MG63 (cell line): ENCODE results near the gene MLST8. TPM values are rescaled to one million over a fixed set of nuclear protein-coding genes. Genes with fewer than 3 reads are reported as not detected.

Experiments used
- DNase-seq: peaks from one replicate; pipeline ENCODE4 v3.0.0-alpha.2; 2020
- H3K27me3 ChIP-seq: fragments of 250-450 bp; sonication (Bioruptor Pico); 2 replicates; pipeline ENCODE4 v1.5.1; 2020; ENCODE audit warnings: mild to moderate bottlenecking, moderate library complexity
- H3K36me3 ChIP-seq: fragments of 250-450 bp; sonication (Bioruptor Pico); 2 replicates; pipeline ENCODE4 v1.5.1; 2020; ENCODE audit warnings: mild to moderate bottlenecking, moderate library complexity
- H3K4me3 ChIP-seq: fragments of 250-450 bp; sonication (Bioruptor Pico); 2 replicates; pipeline ENCODE4 v1.5.1; 2020; ENCODE audit warnings: mild to moderate bottlenecking, moderate library complexity
- H3K9me3 ChIP-seq: fragments of 250-450 bp; sonication (Bioruptor Pico); 2 replicates; pipeline ENCODE4 v1.5.1; 2020; ENCODE audit warnings: mild to moderate bottlenecking, moderate library complexity
- total RNA-seq: library from RNA; depleted of rRNA; stranded (reverse); fragments of >200 nt; shearing (Covaris generic); gene quantifications from 2 replicates; pipeline ENCODE4 v1.2.3, GENCODE V29; 2014; ENCODE audit warnings: low replicate concordance

MLST8 gene
- total RNA-seq, 1 experiment from 2014 or later, result 42.6 TPM

DNA sequence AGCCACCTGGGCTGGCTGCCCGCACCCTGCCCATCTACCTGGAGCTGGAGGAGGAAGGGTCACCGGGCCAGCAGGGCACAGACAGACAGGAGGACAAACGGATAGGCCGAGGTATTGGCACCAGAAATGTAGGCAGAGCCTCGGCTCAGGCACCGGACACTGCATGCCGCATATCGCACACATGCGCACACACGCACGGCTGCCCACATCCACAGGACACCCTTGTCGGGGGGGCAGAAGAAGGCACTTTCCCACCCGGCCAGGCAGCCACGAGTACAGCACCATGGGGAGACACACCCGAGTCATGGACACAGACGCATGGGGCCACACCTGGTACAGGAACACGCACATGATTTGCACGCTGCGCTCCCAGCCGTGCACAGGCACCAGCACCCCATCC lies 23.3 kb upstream of the MLST8 start:
- DNase-seq, result no peak
- Histone ChIP-seq H3K27me3 (no peaks in the 10 kb centered on the region), H3K36me3 (peaks cover 16% of the 10 kb centered on the region), H3K9me3 (no peaks in the 10 kb centered on the region), H3K4me3 (no peak overlapping the region)

GRCh38 chr16:2183671-2184070 lies 21.6 kb upstream of the MLST8 start:
- Histone ChIP-seq H3K4me3 (no peak overlapping the region), H3K36me3 (peaks cover 8% of the 10 kb centered on the region; the same call in 1 of the 2 replicates), H3K9me3 (no peaks in the 10 kb centered on the region), H3K27me3 (no peaks in the 10 kb centered on the region)
- no peak for DNase-seq

DNA sequence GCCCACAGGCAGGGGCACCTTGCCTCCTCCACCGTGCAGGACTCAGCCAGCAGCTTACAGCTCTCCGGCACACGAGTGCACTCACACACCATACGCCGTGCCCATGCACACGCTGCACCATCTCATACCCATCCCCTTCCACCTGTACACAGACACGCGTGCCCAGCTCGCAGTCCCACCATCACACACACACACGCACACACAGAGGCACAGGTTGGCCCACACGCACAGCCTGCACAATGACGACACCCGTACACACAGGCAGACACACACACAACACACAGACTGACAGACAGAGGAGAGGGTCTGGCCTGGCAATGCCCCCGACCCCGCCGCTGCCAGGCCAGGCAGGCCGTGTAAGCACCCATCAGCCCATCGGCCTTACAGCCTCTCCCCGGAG lies 20.9 kb upstream of the MLST8 start:
- H3K4me3 ChIP-seq, result no peak overlapping the region
- no peak for DNase-seq
- no peaks in the 10 kb centered on the region for H3K9me3 ChIP-seq
- no peaks in the 10 kb centered on the region for H3K27me3 ChIP-seq
- peaks cover 8% of the 10 kb centered on the region; the same call in 1 of the 2 replicates for H3K36me3 ChIP-seq

DNA sequence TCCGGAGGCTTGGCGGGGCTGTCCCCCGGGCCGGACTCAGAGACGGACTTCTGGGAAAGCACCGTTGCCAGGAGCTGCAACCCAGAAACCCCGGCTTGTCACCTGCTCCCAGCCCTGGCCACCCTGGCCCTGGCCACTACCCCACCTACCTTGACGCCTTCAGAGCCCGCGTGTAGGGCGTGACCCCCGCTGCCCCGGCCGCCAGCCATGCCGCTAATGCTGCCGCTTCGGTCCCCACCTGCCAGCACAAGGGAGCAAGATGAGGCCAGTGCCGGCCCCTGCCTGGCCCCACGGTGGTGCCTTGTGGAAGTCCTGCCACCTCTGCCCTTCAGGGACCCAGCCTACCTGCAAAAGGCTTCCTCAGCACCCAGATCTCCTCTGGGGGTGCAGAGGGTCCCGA lies 20.3 kb upstream of the MLST8 start:
- Histone ChIP-seq H3K4me3 (no peak overlapping the region), H3K36me3 (peaks cover 8% of the 10 kb centered on the region; the same call in 1 of the 2 replicates), H3K9me3 (no peaks in the 10 kb centered on the region), H3K27me3 (no peaks in the 10 kb centered on the region)
- no peak for DNase-seq

DNA sequence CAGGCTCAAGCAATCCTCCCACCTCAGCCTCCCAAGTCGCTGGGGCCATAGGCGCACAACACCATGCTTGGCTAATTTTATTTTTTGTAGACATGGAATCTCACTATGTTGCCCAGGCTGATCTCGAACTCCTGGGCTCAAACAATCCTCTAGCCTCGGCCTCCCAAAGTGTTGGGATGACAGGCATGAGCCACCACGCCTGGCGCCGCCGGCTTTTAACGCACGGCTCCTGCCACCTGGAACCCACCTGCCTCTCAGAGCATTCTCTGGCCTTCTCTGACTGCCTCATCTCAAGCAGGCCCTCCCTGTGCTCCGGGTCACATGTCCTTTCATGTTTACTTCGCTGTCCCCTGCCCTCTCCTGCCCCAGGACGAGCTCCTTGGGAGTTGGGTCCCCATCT lies 19.2 kb upstream of the MLST8 start:
- Histone ChIP-seq H3K4me3 (no peak overlapping the region), H3K36me3 (peaks cover 8% of the 10 kb centered on the region; the same call in 1 of the 2 replicates), H3K9me3 (no peaks in the 10 kb centered on the region), H3K27me3 (no peaks in the 10 kb centered on the region)
- no peak for DNase-seq

- peaks cover 8% of the 10 kb centered on the region; the same call in 1 of the 2 replicates for H3K36me3 ChIP-seq
- H3K9me3 ChIP-seq, result no peaks in the 10 kb centered on the region
- DNase-seq, result no peak
- H3K27me3 ChIP-seq, result no peaks in the 10 kb centered on the region
- H3K4me3 ChIP-seq, result no peak overlapping the region
Measured at GRCh38 chr16:2186505-2186904, 18.7 kb upstream of the MLST8 start.

GRCh38 chr16:2187212-2187611 lies 18.0 kb upstream of the MLST8 start:
- no peak for DNase-seq
- Histone ChIP-seq H3K4me3 (no peak overlapping the region), H3K36me3 (peaks cover 3% of the 10 kb centered on the region; the same call in 1 of the 2 replicates), H3K27me3 (no peaks in the 10 kb centered on the region), H3K9me3 (no peaks in the 10 kb centered on the region)

- H3K36me3 ChIP-seq, result no peaks in the 10 kb centered on the region
- H3K9me3 ChIP-seq, result no peaks in the 10 kb centered on the region
- DNase-seq, result no peak
- H3K27me3 ChIP-seq, result no peaks in the 10 kb centered on the region
- no peak overlapping the region for H3K4me3 ChIP-seq
Measured at GRCh38 chr16:2188395-2188794, 16.9 kb upstream of the MLST8 start.

DNA sequence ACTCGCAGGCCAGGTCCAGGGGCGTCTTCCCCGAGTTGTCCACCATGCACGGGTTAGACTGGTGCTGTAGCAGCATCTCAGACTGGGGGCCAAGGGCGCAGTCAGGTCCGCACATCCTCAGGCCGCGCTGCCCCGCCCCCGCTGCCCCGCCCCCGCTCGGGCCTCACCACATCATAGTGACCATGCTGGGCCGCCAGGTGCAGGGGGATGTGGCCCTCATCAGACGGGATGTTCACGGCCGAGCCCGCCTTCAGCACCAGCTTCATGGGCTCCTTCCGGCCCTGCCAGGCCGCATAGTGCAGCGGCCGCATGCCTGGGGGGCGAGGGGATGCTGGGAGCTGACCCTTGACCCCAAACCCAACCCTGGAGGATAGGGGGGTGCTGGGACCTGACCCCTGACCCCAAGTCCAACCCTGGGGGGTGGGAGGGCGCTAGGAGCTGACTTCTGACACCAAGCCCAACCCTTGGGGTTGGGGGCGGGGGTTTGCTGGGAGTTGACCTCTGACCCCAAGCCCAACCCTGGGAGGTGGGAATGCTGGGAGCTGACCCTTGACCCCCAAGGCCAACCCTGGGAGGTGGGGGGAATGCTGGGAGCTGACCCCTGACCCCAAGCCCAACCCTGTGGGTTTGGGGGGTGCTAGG lies 15.9 kb upstream of the MLST8 start:
- Histone ChIP-seq H3K27me3 (no peaks in the 10 kb centered on the region), H3K4me3 (no peak overlapping the region), H3K9me3 (no peaks in the 10 kb centered on the region), H3K36me3 (no peaks in the 10 kb centered on the region)
- no peak for DNase-seq

GRCh38 chr16:2190002-2190658 lies 15.1 kb upstream of the MLST8 start:
- no peaks in the 10 kb centered on the region; the same call in 1 of the 2 replicates for H3K27me3 ChIP-seq
- no peak for DNase-seq
- no peaks in the 10 kb centered on the region for H3K9me3 ChIP-seq
- no peaks in the 10 kb centered on the region for H3K36me3 ChIP-seq
- H3K4me3 ChIP-seq, result no peak overlapping the region

DNA sequence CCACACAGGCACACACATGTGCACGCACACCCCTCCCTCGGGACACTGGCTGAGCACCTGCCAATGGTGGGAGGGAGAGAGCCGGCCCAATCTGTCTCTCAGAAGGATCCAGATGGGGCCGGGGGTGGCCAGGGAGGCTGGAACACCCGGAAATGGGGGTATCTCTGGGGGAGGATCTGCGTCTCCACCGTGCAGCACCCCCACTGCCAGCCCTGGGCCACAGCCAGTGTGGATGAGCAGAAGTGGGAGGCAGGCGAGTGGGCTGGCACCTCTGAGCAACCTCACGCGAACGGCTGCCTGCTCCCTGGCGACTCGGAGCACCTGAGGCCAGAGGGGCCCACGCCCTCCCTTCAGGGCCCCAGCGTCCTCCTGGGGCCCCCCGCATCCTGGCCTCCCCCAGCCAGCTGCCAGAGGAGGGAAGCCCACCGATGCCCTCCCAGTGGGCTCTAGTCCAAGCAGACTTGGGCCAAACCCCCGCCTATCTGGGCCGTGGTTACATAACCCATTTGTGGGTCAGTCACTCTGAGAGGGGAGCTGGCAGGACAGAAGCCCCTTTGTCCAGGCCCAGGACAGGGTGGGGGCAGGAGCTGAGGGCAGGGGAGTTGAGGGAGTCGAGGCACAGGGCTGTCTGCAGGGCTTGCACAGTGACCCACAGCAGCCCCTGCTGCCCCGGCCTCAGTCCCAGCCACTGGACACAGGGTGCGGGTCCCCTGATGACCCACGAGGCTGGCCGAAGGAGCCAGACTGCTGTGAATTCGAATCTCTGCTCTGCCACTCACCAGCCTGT lies 14.4 kb upstream of the MLST8 start:
- no peaks in the 10 kb centered on the region for H3K36me3 ChIP-seq
- H3K9me3 ChIP-seq, result no peaks in the 10 kb centered on the region
- H3K27me3 ChIP-seq, result peaks cover 5% of the 10 kb centered on the region
- DNase-seq, result no peak
- H3K4me3 ChIP-seq, result no peak overlapping the region

DNA sequence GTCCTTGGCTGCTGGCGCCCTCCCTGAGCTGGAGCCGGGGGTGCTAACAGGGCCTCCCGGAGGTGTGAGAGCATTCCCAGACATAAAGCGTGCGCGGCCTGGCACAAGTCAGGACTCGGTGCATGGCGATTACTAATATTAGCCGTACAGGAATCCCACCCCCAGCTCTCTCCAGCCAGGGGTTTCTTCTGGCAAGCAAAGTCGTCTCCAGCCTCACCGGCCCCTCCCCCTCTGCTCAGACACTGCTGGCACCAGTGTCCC lies 13.9 kb upstream of the MLST8 start:
- Histone ChIP-seq H3K27me3 (peaks cover 5% of the 10 kb centered on the region), H3K9me3 (no peaks in the 10 kb centered on the region)

GRCh38 chr16:2194166-2194834 lies 11.0 kb upstream of the MLST8 start:
- Histone ChIP-seq H3K9me3 (no peaks in the 10 kb centered on the region), H3K4me3 (no peak overlapping the region), H3K36me3 (no peaks in the 10 kb centered on the region), H3K27me3 (peaks cover 14% of the 10 kb centered on the region)
- peak; percentile 53 for DNase-seq

More for the DNA sequence above, 13.9 kb upstream of the MLST8 start:
- H3K4me3 ChIP-seq, result no peak overlapping the region
- H3K36me3 ChIP-seq, result no peaks in the 10 kb centered on the region
- no peak for DNase-seq

- no peak for DNase-seq
- H3K9me3 ChIP-seq, result no peaks in the 10 kb centered on the region
- H3K36me3 ChIP-seq, result no peaks in the 10 kb centered on the region
- no peak overlapping the region for H3K4me3 ChIP-seq
- peaks cover 14% of the 10 kb centered on the region for H3K27me3 ChIP-seq
Measured at GRCh38 chr16:2194852-2195321, 10.4 kb upstream of the MLST8 start.

DNA sequence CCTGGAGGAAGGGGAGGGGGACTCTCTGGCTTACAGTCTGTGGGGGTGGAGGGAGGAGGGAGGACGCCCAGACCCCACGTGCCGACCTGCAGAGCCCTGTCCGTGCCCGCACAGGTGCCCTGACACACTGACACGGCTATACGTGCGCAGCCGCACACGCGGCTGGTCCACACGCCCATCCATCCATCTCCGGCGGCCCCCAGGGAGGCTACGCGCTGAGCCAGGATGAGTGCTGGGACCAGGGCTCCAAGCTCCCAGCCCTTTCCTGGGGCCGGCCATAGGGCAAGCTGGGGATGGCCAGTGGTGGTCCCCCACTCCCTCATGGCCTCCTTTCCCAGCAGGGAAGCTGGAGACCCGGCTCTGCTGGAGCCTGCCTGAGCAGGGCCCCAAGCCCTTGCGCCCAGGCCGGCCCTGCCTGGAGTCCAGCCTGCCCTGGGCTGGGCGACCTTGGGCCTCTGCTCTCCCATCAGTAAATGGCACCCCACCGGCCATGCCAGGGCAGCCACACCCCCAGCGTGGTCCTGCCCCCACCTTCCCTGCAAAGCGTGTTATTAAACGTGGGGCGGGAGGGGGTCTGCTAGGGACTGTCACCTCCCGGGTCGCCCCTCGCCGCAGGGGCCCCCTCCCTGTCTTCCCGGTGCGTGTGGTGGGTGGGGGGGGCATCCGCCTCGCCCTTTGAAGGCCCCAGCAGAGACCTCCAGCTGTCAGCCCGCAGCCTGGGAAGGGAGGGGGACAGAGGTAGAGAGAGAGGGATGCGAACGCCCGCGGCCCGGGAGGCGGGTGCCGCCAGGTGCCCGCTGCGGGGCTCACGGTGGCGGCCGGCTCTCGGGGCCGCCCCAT lies 9.7 kb upstream of the MLST8 start:
- peak overlapping the region; percentile 14; the same call in 1 of the 2 replicates for H3K4me3 ChIP-seq
- peaks cover 14% of the 10 kb centered on the region for H3K27me3 ChIP-seq
- H3K9me3 ChIP-seq, result no peaks in the 10 kb centered on the region
- no peaks in the 10 kb centered on the region for H3K36me3 ChIP-seq
- no peak for DNase-seq
